ENCODE measurements around the gene IDH3A. TPM values are rescaled to one million over a fixed set of nuclear protein-coding genes. Genes with fewer than 3 reads are reported as not detected.

Gene IDH3A
- total and polyA plus RNA-seq, 9 of the 15 experiments (the other 6 are each of a cell fraction or from before 2014, with no cell fraction given): 37.4 to 249 (median 107) TPM

DNA sequence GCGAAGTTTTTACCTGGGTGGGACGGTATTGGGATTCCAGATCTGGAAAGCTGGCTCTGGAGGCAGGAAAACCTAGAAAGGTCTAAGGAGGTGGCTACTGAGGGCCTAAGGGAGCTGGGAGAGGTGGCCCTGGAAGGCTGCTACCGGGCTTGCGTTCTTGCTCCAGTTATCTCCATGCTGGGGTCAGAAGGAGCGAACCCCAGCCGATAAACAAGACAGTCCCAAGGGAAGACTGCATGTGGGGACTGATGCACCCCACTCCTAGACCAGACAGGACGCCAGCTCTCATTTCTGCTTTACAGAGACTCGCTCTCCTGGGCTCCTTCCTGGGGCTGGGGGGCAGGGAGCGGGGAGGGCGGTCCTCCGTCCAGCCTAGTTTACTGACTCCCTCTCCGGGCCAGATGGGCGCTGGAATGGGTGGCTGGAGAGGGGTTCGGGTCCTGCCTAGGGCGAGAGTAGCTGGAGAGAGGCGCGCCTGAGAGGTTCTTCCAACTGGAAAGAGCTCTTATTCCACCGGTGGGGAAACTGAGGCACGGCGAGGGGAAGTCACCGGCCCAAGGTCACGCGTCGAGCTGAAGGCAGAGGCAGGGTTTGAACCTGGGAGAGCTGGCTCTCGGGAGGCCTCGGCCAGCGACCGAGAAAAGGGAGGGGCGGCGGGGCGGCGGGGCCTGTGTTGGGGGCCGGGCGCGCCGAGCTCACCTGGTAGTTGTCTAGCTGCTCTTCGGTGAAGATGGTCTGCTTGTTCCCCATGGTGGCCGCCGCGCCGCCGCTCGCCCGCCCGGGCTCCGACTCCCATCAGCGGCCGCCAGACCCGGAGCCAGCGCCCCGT is 18.5 kb upstream of the IDH3A start (continued):
- TF ChIP-seq BHLHE40 (IDR thresholded peaks at IDR 0.05; ENCODE audit: low read length) (no peak), ZFX (CRISPR knock-in tag; IDR thresholded peaks at IDR 0.05) (0 out of 2 replicates have a peak, but pooled peaks have one; percentile 32)
- TF ChIP-seq, protein P1, sequence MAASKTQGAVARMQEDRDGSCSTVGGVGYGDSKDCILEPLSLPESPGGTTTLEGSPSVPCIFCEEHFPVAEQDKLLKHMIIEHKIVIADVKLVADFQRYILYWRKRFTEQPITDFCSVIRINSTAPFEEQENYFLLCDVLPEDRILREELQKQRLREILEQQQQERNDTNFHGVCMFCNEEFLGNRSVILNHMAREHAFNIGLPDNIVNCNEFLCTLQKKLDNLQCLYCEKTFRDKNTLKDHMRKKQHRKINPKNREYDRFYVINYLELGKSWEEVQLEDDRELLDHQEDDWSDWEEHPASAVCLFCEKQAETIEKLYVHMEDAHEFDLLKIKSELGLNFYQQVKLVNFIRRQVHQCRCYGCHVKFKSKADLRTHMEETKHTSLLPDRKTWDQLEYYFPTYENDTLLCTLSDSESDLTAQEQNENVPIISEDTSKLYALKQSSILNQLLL (CRISPR knock-in tag; IDR thresholded peaks at IDR 0.05; ENCODE audit: borderline replicate concordance): no peak
- TF ChIP-seq, protein P2, sequence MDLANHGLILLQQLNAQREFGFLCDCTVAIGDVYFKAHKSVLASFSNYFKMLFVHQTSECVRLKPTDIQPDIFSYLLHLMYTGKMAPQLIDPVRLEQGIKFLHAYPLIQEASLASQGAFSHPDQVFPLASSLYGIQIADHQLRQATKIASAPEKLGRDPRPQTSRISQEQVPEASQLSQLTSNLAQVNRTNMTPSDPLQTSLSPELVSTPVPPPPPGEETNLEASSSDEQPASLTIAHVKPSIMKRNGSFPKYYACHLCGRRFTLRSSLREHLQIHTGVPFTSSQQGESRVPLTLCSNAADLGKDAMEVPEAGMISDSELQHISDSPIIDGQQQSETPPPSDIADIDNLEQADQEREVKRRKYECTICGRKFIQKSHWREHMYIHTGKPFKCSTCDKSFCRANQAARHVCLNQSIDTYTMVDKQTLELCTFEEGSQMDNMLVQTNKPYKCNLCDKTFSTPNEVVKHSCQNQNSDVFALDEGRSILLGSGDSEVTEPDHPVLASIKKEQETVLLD (IDR thresholded peaks at IDR 0.05): no peak
